ENCODE results near the gene COPG1.
"Not testable (repeated sequence)": the region's sequence is repeated elsewhere in the genome, so short reads cannot be mapped to it uniquely, and the experiment has no call there.

Gene COPG1

DNA sequence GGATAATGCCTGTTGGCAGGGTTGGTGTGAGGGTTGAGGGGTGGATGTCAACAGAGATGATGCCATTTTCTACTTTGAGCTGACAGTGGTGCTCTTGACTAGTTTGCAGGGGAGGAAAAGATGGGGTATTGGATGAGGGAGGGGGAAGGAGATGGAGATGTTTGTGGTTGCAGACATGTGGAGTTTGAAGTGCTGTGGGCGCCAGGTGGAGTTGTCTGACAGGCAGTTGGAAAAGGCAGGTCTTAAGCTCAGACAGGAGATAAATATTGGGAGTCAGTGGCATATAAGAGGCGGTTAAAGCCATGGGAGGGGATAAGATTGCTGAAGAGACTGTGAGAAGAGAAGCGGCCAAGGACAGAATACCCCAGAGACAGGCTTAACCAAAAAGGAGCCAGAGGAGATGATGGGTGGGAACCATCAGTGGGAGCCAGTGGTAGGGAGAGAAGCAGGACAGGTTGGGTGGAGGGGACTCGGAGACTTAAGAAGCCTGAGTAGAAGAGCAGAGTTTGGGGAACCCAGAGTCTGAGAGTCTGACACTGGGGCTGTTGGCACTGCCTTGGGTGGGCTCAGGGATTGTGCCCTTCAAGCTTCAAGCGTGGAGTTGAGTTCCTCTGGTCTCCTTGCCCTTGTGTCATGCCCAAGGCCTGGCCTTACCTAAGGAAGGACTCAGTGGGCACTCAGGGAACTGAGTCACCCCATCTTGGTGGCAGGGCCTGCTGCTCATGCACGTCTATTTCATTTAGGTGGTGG is 13.9 kb downstream of the COPG1 start:
- peaks cover 86% of the 10 kb centered on the region for H3K36me3 ChIP-seq (ENCODE audit: insufficient read depth, low read length)
- H3K4me3 ChIP-seq (ENCODE audit: low read length), result no peak overlapping the region
- H3K4me2 ChIP-seq (ENCODE audit: low read length), result no peak overlapping the region
- no peaks in the 10 kb centered on the region for H3K9me3 ChIP-seq (replicated peaks; ENCODE audit: low read length)
- peaks cover 7% of the 10 kb centered on the region for H3K4me1 ChIP-seq (ENCODE audit: control insufficient read depth, insufficient read depth, low read length)
- no peak overlapping the region for H3K9ac ChIP-seq (ENCODE audit: low read depth, low read length)
- no peaks in the 10 kb centered on the region for H3K27me3 ChIP-seq (ENCODE audit: control insufficient read depth, insufficient read depth, low read length)

DNA sequence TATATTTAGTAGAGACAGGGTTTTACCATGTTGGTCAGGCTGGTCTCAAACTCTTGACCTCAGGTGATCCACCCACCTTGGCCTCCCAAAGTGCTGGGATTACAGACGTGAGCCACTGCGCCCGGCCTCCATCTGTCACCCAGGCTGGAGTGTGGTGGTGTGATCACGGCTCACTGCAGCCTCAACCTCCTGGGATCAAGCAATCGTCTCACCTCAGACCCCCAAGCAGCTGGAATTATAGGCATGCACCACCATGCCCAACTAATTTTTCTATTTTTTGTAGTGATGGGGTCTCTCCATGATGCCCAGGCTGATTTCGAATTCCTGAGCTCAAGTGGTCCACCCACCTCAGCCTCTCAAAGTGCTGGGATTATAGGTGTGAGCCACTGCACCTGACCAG is 15.6 kb downstream of the COPG1 start:
- not testable (repeated sequence) for H3K4me3 ChIP-seq (ENCODE audit: low read length); H3K4me1 ChIP-seq (ENCODE audit: control insufficient read depth, insufficient read depth, low read length); H3K4me2 ChIP-seq (ENCODE audit: low read length); H3K9me3 ChIP-seq (replicated peaks; ENCODE audit: low read length); H3K27me3 ChIP-seq (ENCODE audit: control insufficient read depth, insufficient read depth, low read length); H3K9ac ChIP-seq (ENCODE audit: low read depth, low read length)
- peaks cover 88% of the 10 kb centered on the region for H3K36me3 ChIP-seq (ENCODE audit: insufficient read depth, low read length)

- Histone ChIP-seq H3K9me3 (replicated peaks; ENCODE audit: low read length) (no peaks in the 10 kb centered on the region), H3K36me3 (ENCODE audit: insufficient read depth, low read length) (peaks cover 89% of the 10 kb centered on the region), H3K27me3 (ENCODE audit: control insufficient read depth, insufficient read depth, low read length) (no peaks in the 10 kb centered on the region), H3K4me3 (ENCODE audit: low read length) (no peak overlapping the region), H3K9ac (ENCODE audit: low read depth, low read length) (no peak overlapping the region), H3K4me1 (ENCODE audit: control insufficient read depth, insufficient read depth, low read length) (peaks cover 7% of the 10 kb centered on the region), H3K4me2 (ENCODE audit: low read length) (no peak overlapping the region)
These were observed 17.2 kb downstream of the COPG1 start for GRCh38 chr3:129266651-129267050.

DNA sequence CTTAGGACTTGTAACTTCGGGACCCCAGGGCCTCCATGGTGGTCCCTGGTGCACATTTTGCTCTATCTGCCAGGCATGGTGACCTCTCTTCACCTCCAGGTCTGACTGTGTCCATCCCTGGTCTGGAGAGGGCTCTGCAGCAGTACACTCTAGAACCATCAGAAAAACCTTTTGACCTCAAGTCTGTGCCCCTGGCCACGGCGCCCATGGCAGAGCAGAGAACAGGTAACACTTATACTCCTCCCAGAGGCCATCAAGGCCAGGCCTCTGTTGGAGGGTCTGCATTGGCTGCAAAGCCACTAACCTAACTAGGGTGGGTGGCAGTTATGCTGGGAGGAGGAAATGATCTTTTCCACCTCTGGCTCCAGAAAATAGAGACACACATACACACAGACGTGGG is 19.0 kb downstream of the COPG1 start:
- Histone ChIP-seq H3K4me2 (ENCODE audit: low read length) (no peak overlapping the region), H3K9ac (ENCODE audit: low read depth, low read length) (no peak overlapping the region), H3K27me3 (ENCODE audit: control insufficient read depth, insufficient read depth, low read length) (no peaks in the 10 kb centered on the region), H3K4me3 (ENCODE audit: low read length) (no peak overlapping the region), H3K4me1 (ENCODE audit: control insufficient read depth, insufficient read depth, low read length) (peaks cover 7% of the 10 kb centered on the region), H3K36me3 (ENCODE audit: insufficient read depth, low read length) (peaks cover 97% of the 10 kb centered on the region), H3K9me3 (replicated peaks; ENCODE audit: low read length) (no peaks in the 10 kb centered on the region)

DNA sequence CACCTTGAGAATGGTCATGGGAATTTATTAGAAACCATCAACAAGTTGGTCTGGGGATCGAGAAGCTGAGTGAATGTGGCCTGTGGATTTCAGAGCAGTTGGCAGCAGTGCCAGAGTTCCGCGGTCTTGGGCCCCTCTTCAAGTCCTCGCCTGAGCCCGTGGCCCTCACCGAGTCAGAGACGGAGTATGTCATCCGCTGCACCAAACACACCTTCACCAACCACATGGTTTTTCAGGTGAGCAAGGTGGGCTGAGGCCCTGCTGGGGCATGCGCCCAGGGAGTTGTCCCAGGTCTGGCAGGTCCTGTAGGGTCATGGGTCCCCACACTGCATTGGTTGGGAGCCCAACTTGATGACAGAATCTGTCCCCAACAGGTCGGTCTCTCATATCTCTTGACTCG is 22.3 kb downstream of the COPG1 start:
- Histone ChIP-seq H3K4me2 (ENCODE audit: low read length) (no peak overlapping the region), H3K27me3 (ENCODE audit: control insufficient read depth, insufficient read depth, low read length) (no peaks in the 10 kb centered on the region), H3K36me3 (ENCODE audit: insufficient read depth, low read length) (peaks cover 97% of the 10 kb centered on the region), H3K9ac (ENCODE audit: low read depth, low read length) (no peak overlapping the region), H3K4me3 (ENCODE audit: low read length) (no peak overlapping the region), H3K4me1 (ENCODE audit: control insufficient read depth, insufficient read depth, low read length) (no peaks in the 10 kb centered on the region), H3K9me3 (replicated peaks; ENCODE audit: low read length) (no peaks in the 10 kb centered on the region)

DNA sequence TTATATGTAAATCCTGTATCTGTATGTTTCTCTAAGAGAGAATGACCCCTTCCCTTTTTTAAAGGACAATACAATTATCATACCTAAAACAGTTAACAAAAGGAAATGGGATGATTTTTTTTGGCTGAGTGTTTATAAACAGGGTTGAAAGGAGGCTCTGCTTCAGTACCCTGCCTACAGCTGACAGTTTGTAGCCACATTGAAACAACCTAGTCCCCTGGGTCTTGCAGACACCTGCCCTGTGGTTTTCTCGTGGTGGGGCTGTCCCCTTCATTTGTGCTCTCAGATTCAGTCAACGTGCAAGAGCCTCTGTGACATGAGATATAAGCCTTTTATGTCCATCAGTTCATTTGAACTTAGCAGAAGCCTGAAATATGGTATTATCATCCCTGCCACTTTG is 27.0 kb downstream of the COPG1 start:
- no peak overlapping the region for H3K4me2 ChIP-seq (ENCODE audit: low read length)
- H3K9me3 ChIP-seq (replicated peaks; ENCODE audit: low read length), result no peaks in the 10 kb centered on the region
- peaks cover 67% of the 10 kb centered on the region for H3K36me3 ChIP-seq (ENCODE audit: insufficient read depth, low read length)
- no peak overlapping the region for H3K9ac ChIP-seq (ENCODE audit: low read depth, low read length)
- H3K4me3 ChIP-seq (ENCODE audit: low read length), result no peak overlapping the region
- H3K4me1 ChIP-seq (ENCODE audit: control insufficient read depth, insufficient read depth, low read length), result peaks cover 14% of the 10 kb centered on the region
- H3K27me3 ChIP-seq (ENCODE audit: control insufficient read depth, insufficient read depth, low read length), result no peaks in the 10 kb centered on the region

DNA sequence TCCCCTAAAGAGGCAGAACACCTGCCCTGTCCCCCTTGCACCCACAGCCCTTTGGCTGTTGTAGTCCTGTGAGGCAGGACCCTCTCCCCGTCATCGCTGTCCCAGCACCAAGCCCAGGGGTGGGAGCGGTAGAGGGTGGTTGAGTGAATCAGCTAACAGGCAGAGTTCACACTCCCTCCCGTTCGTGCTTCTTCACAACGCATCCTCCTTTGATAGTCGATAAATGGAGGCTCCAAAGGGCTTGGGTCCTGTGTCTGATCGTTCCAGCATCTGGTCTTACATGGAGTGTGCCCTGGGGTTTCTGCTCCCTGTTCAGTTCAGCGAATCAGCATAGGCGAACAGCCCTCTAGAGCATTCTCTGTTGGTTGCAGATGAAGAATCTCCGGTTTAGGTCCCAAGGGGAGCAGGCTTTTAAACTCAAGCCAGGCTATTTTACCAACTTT is 28.4 kb downstream of the COPG1 start:
- peak overlapping the region; percentile 98 for H3K4me2 ChIP-seq (ENCODE audit: low read length)
- H3K4me3 ChIP-seq (ENCODE audit: low read length), result peak overlapping the region; percentile 91
- H3K4me1 ChIP-seq (ENCODE audit: control insufficient read depth, insufficient read depth, low read length), result peaks cover 16% of the 10 kb centered on the region
- peak overlapping the region; percentile 85 for H3K9ac ChIP-seq (ENCODE audit: low read depth, low read length)
- H3K9me3 ChIP-seq (replicated peaks; ENCODE audit: low read length), result no peaks in the 10 kb centered on the region
- peaks cover 52% of the 10 kb centered on the region for H3K36me3 ChIP-seq (ENCODE audit: insufficient read depth, low read length)
- no peaks in the 10 kb centered on the region for H3K27me3 ChIP-seq (ENCODE audit: control insufficient read depth, insufficient read depth, low read length)

DNA sequence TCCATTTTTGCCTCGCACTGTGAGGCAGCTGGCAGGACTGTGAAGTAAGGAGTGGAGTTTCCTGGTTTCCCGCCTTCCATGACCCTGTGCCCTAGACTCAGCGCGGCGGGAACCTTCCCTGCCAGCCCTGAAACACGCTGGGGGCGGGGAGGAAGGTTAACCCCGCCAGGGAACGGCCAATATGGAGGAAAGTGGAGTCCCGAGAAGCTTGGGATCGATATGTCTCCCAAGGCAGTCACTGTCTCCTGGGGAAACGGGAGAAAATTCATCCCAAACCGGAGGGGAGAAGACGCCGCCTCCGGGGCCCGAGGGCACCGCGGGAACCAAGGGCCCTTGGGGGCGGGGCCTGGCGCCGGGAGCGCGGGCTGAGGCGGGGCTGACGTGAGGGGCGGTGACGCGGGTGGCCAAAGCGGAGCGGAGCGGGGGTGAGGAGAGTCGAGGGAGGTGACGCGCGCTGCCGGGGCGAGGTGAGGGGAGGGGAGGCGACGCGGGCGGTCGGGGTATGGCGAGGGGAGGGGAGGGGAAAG is 29.1 kb downstream of the COPG1 start, which contains the start of gene HMCES:
Gene HMCES, plus strand, starts transcription at position 432 of the 527 bp plus-strand sequence. CDS start 863 bp downstream, outside the sequence.
- Histone ChIP-seq H3K4me1 (ENCODE audit: control insufficient read depth, insufficient read depth, low read length) (peaks cover 19% of the 10 kb centered on the region), H3K9ac (ENCODE audit: low read depth, low read length) (peak within 1 kb of the TSS; percentile 85), H3K4me3 (ENCODE audit: low read length) (peak within 1 kb of the TSS; percentile 91), H3K36me3 (ENCODE audit: insufficient read depth, low read length) (peaks cover 46% of the 10 kb centered on the region), H3K9me3 (replicated peaks; ENCODE audit: low read length) (no peaks in the 10 kb centered on the region), H3K4me2 (ENCODE audit: low read length) (peak within 1 kb of the TSS; percentile 98), H3K27me3 (ENCODE audit: control insufficient read depth, insufficient read depth, low read length) (no peaks in the 10 kb centered on the region)

DNA sequence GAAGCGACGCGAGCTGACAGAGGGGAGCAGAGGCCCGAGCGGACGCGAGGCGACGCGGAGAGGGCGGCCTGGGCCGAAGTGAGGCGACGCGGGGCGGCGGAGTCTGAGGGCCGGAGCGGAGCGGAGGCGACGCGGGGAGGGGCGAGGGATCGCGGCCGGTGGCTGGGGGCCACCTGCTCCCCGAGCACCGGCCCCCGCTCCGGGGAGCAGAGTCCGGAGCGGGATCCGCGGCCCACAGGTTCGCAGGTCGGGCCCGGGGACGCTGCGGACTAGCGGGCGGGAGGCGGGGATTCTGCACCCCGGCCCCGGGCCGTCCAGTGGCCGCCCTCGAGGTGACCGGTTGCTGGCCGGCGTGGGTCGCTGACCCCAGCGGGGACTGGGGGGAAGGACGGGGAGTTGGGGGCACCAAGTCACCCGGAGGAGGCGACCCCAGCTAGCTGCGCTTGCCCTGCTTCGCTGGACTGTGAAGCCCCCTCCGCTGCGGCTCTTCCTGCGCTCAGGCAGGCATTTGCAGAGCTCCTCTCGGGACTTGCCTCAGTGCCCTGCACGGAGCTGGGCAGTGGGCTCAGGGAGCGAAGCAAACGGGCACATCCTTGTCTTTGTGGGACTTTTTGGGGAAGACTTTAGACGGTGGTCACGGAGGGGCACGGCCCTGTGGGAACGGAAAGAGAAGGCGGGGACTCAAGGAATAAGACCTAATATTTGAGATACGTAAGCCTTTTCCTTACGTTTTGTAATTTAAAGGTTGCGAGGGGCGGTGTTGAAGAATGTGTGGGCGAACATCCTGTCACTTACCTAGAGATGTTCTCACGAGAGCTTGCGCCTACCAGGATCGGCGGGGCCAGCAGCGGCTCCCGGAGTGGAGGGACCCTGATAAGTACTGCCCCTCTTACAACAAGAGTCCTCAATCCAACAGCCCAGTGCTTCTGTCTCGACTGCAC is 29.8 kb downstream of the COPG1 start:
- H3K9ac ChIP-seq (ENCODE audit: low read depth, low read length), result peak overlapping the region; percentile 85
- H3K4me1 ChIP-seq (ENCODE audit: control insufficient read depth, insufficient read depth, low read length), result peaks cover 19% of the 10 kb centered on the region
- no peaks in the 10 kb centered on the region for H3K9me3 ChIP-seq (replicated peaks; ENCODE audit: low read length)
- peaks cover 39% of the 10 kb centered on the region for H3K36me3 ChIP-seq (ENCODE audit: insufficient read depth, low read length)
- peak overlapping the region; percentile 98 for H3K4me2 ChIP-seq (ENCODE audit: low read length)
- H3K27me3 ChIP-seq (ENCODE audit: control insufficient read depth, insufficient read depth, low read length), result no peaks in the 10 kb centered on the region
- H3K4me3 ChIP-seq (ENCODE audit: low read length), result peak overlapping the region; percentile 91

- H3K4me2 ChIP-seq (ENCODE audit: low read length), result peak overlapping the region; percentile 98
- H3K4me3 ChIP-seq (ENCODE audit: low read length), result no peak overlapping the region
- H3K4me1 ChIP-seq (ENCODE audit: control insufficient read depth, insufficient read depth, low read length), result peaks cover 19% of the 10 kb centered on the region
- H3K9ac ChIP-seq (ENCODE audit: low read depth, low read length), result no peak overlapping the region
- H3K36me3 ChIP-seq (ENCODE audit: insufficient read depth, low read length), result peaks cover 29% of the 10 kb centered on the region
- H3K9me3 ChIP-seq (replicated peaks; ENCODE audit: low read length), result no peaks in the 10 kb centered on the region
- no peaks in the 10 kb centered on the region for H3K27me3 ChIP-seq (ENCODE audit: control insufficient read depth, insufficient read depth, low read length)
These were observed 30.8 kb downstream of the COPG1 start for GRCh38 chr3:129280183-129280582.

- Histone ChIP-seq H3K27me3 (ENCODE audit: control insufficient read depth, insufficient read depth, low read length) (no peaks in the 10 kb centered on the region), H3K9ac (ENCODE audit: low read depth, low read length) (no peak overlapping the region), H3K9me3 (replicated peaks; ENCODE audit: low read length) (no peaks in the 10 kb centered on the region), H3K4me2 (ENCODE audit: low read length) (no peak overlapping the region), H3K4me3 (ENCODE audit: low read length) (no peak overlapping the region), H3K4me1 (ENCODE audit: control insufficient read depth, insufficient read depth, low read length) (peaks cover 19% of the 10 kb centered on the region), H3K36me3 (ENCODE audit: insufficient read depth, low read length) (peaks cover 15% of the 10 kb centered on the region)
These were observed 32.3 kb downstream of the COPG1 start for GRCh38 chr3:129281726-129282125.
